Measurements from ENCODE around the gene LRRC28.

DNA sequence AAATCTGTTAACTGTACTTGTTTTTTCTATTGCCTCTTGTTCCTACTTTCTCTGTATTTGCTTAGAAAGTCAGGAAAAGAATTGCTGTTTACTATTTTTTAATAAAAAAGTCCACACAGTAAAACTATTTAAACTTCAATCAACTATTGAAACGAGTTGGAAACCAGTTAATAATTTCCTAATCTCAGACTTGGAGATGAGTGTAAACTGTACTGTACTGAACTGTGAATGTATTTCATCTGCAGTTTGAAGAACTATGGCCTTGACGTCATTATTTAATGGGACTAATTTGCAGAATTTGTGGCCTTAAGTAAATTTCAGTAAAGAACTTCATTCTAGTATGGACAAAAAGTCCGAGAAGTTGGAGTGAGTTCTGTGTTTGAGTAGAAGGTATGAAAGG lies 89.1 kb downstream of the LRRC28 start:
- TF ChIP-seq CTCF (IDR thresholded peaks at IDR 0.05; ENCODE audit: insufficient read depth, low read length) = no peak
- TF ChIP-seq SPI1 (IDR thresholded peaks at IDR 0.05; ENCODE audit: borderline replicate concordance, low read depth) = no peak
